SK-N-SH (cell line): ENCODE results near the gene KRT80. TPM values are rescaled to one million over a fixed set of nuclear protein-coding genes. Genes with fewer than 3 reads are reported as not detected.

ENCODE experiments used
- CTCF ChIA-PET: fragments of 300-600, 350-600 bp; formaldehyde crosslinking; extraction: SDS; loops from one replicate; lab custom pipeline; 2021; lab: Yijun Ruan, JAX
- POLR2A ChIA-PET: fragments of 350-600 bp; sonication (Branson Sonifier 250); formaldehyde crosslinking; extraction: SDS; loops from one replicate; lab custom pipeline; 2020; ENCODE audit warnings: antibody characterized with exemption, inconsistent platforms; lab: Yijun Ruan, JAX
- DNase-seq: peaks from one replicate; pipeline ENCODE4 v3.0.0; 2012
- H2AFZ ChIP-seq: fragments of 200-600 bp; sonication (generic); 2 replicates; pipeline ENCODE4 v1.8.1; 2016; ENCODE audit warnings: antibody characterized with exemption, mild to moderate bottlenecking, low read depth
- H3F3A ChIP-seq: fragments of 200-600 bp; sonication (generic); replicated peaks from 2 replicates; pipeline ENCODE3; 2016; ENCODE audit warnings: antibody characterized with exemption, mild to moderate bottlenecking; ENCODE audit not compliant: insufficient read depth
- H3K27ac ChIP-seq, 2 experiments: fragments of 200-500 bp in 1 of 2; fragments of 200-600 bp in 1 of 2; sonication (Bioruptor generic) in 1 of 2; sonication (generic), shearing (Covaris generic) in 1 of 2; 2 replicates each; pipeline versions ENCODE4 v1.5.1 to v1.6.1; 2014 to 2016; ENCODE audit warnings: low read depth in 2 of 2, inconsistent platforms in 1 of 2, low read length in 1 of 2, mild to moderate bottlenecking in 1 of 2, mixed read lengths in 1 of 2
- H3K27me3 ChIP-seq: fragments of 200-600 bp; sonication (generic), shearing (Covaris generic); 2 replicates; pipeline ENCODE4 v1.6.1; 2016; ENCODE audit warnings: mixed run types; ENCODE audit not compliant: insufficient read depth
- H3K36me3 ChIP-seq, 2 experiments: fragments of 200-500 bp in 1 of 2; fragments of 200-600 bp in 1 of 2; sonication (Bioruptor generic) in 1 of 2; sonication (generic) in 1 of 2; replicated peaks in 1 of 2; 2 replicates each; pipeline versions ENCODE3 to v1.5.1; 2014 to 2016; ENCODE audit warnings: low read length in 1 of 2, mild to moderate bottlenecking in 1 of 2; ENCODE audit not compliant: insufficient read depth in 2 of 2, control insufficient read depth in 1 of 2
- H3K4me1 ChIP-seq, 2 experiments: fragments of 200-500 bp in 1 of 2; fragments of 200-600 bp in 1 of 2; sonication (Bioruptor generic) in 1 of 2; sonication (generic), shearing (Covaris generic) in 1 of 2; 2 replicates each; pipeline versions ENCODE4 v1.5.1 to v1.6.1; 2014 to 2016; ENCODE audit warnings: low read depth in 1 of 2, low read length in 1 of 2, mixed run types in 1 of 2; ENCODE audit not compliant: insufficient read depth in 2 of 2, control insufficient read depth in 1 of 2
- H3K4me2 ChIP-seq: fragments of 200-600 bp; sonication (generic), shearing (Covaris generic); 2 replicates; pipeline ENCODE4 v1.6.1; 2017; ENCODE audit warnings: mixed run types
- H3K4me3 ChIP-seq, 2 experiments: fragments of 200-500 bp in 1 of 2; fragments of 200-600 bp in 1 of 2; sonication (Bioruptor generic) in 1 of 2; sonication (generic), shearing (Covaris generic) in 1 of 2; 2 replicates each; pipeline versions ENCODE4 v1.5.1 to v1.8.1; 2014 to 2016; ENCODE audit warnings: low read depth in 2 of 2, inconsistent platforms in 1 of 2, low read length in 1 of 2, mild to moderate bottlenecking in 1 of 2, mixed read lengths in 1 of 2, moderate library complexity in 1 of 2
- H3K79me2 ChIP-seq: fragments of 200-600 bp; sonication (generic); 2 replicates; pipeline ENCODE4 v1.8.1; 2017; ENCODE audit warnings: mild to moderate bottlenecking; ENCODE audit not compliant: insufficient read depth
- H3K9ac ChIP-seq: fragments of 200-600 bp; sonication (generic); 2 replicates; pipeline ENCODE4 v1.6.1; 2017; ENCODE audit warnings: mixed run types
- H3K9me2 ChIP-seq: fragments of 200-600 bp; sonication (generic); 2 replicates; pipeline ENCODE4 v1.6.1; 2017; ENCODE audit warnings: mixed run types
- H3K9me3 ChIP-seq: fragments of 200-600 bp; sonication (generic); 2 replicates; pipeline ENCODE4 v1.6.1; 2017; ENCODE audit warnings: mixed run types, mild to moderate bottlenecking, moderate library complexity
- H4K20me1 ChIP-seq: fragments of 200-600 bp; sonication (generic); 2 replicates; pipeline ENCODE4 v1.6.1; 2017; ENCODE audit warnings: mild to moderate bottlenecking, mixed run types; ENCODE audit not compliant: insufficient read depth
- CHD2 ChIP-seq: fragments of 150-350 bp; IDR thresholded peaks from 2 replicates; pipeline ENCODE4 v1.6.1; 2018; ENCODE audit warnings: low read length; ENCODE audit not compliant: partially characterized antibody
- CTCF ChIP-seq: fragments of 200-600 bp; sonication (generic); IDR thresholded peaks from 2 replicates; pipeline ENCODE4 v1.6.1; 2017; ENCODE audit warnings: antibody characterized with exemption, mild to moderate bottlenecking, moderate library complexity
- EP300 ChIP-seq, 2 experiments: IDR thresholded peaks; 2 replicates each; pipeline versions ENCODE4 v1.4.0 to v1.6.1; 2012; ENCODE audit warnings: borderline replicate concordance in 1 of 2, low read depth in 1 of 2, low read length in 1 of 2
- EZH2phosphoT487 ChIP-seq: fragments of 200-600 bp; sonication (generic); IDR thresholded peaks from 2 replicates; pipeline ENCODE4 v1.6.1; 2017; ENCODE audit warnings: low read depth, mixed run types, mild to moderate bottlenecking, antibody characterized with exemption, moderate library complexity, borderline replicate concordance
- FOSL2 ChIP-seq: IDR thresholded peaks from 2 replicates; pipeline ENCODE4 v1.4.0; 2012; ENCODE audit warnings: low read depth, mild to moderate bottlenecking, moderate library complexity, borderline replicate concordance
- GABPA ChIP-seq: IDR thresholded peaks from 2 replicates; pipeline ENCODE4 v1.4.0; 2012; ENCODE audit warnings: low read depth, mild to moderate bottlenecking
- JUND ChIP-seq: IDR thresholded peaks from 2 replicates; pipeline ENCODE4 v1.4.0; 2012
- MAX ChIP-seq: IDR thresholded peaks from 2 replicates; pipeline ENCODE4 v1.4.0; 2012; ENCODE audit warnings: low read depth
- NFIC ChIP-seq: IDR thresholded peaks from 2 replicates; pipeline ENCODE4 v1.4.0; 2012; ENCODE audit warnings: borderline replicate concordance
- NRF1 ChIP-seq: IDR thresholded peaks from 2 replicates; pipeline ENCODE4 v1.6.1; 2012; ENCODE audit warnings: low read depth, mild to moderate bottlenecking, low read length
- PBX3 ChIP-seq: IDR thresholded peaks from 2 replicates; pipeline ENCODE4; 2012
- POLR2AphosphoS5 ChIP-seq: IDR thresholded peaks from 2 replicates; pipeline ENCODE4 v1.6.1; 2012; ENCODE audit warnings: low read depth, low read length
- RFX5 ChIP-seq: IDR thresholded peaks from 2 replicates; pipeline ENCODE4 v1.6.1; 2012; ENCODE audit warnings: mild to moderate bottlenecking, improper control_type of control experiment, low read length
- RXRA ChIP-seq: IDR thresholded peaks from 2 replicates; pipeline ENCODE4 v1.4.0; 2012; ENCODE audit warnings: low read depth, mild to moderate bottlenecking, borderline replicate concordance
- SMC3 ChIP-seq: IDR thresholded peaks from 2 replicates; pipeline ENCODE4 v1.6.1; 2012; ENCODE audit warnings: low read depth, low read length, improper control_type of control experiment
- TCF12 ChIP-seq: IDR thresholded peaks from 2 replicates; pipeline ENCODE4 v1.4.0; 2012
- USF1 ChIP-seq: IDR thresholded peaks from 2 replicates; pipeline ENCODE4 v1.4.0; 2012; ENCODE audit warnings: low read depth, borderline replicate concordance
- USF2 ChIP-seq: fragments of 150-350 bp; IDR thresholded peaks from 2 replicates; pipeline ENCODE4 v1.6.1; 2017; ENCODE audit warnings: antibody characterized with exemption, low read length, low read depth, borderline replicate concordance
- YY1 ChIP-seq: IDR thresholded peaks from 2 replicates; pipeline ENCODE4 v1.4.0; 2012; ENCODE audit warnings: low read depth, mild to moderate bottlenecking
- WGBS: methylation state at CpG from one replicate; pipeline ENCODE4 v1.1.6; 2017; ENCODE audit warnings: low lambda C conversion rate; 5-methylcytosine and 5-hydroxymethylcytosine counted together
- polyA plus RNA-seq, 3 experiments: library from polyadenylated mRNA; depleted of rRNA; stranded (reverse); fragments of >200 nt; gene quantifications; 2 replicates each; pipeline ENCODE4 v1.2.3, GENCODE V29; 2012

KRT80 gene
- polyA plus RNA-seq, 1 of the 3 experiments (the other 2 are of a cell fraction): 14.9 TPM

DNA sequence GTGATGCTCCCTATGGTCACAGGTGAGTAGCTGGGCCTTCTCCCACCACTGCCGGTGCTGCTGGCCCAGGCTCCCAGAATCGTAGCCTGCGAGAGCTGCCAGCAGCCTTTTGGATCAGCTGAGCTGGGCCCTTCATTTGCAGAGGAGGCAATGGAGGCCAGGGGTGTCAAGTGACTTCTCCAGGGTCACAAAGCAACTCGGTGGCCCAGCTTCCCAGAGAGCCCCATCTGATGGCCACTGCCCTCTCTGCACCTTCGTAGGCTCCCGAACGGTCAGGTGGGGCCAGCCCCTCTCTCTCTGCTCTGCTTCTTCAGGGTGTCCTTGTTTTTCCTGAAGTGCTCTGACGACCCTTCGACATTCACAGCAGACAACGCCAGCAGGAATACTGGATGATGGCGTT, 4.6 kb downstream of the KRT80 start:
- no peaks in the 10 kb centered on the region for H3K9me3 ChIP-seq
- H3K9ac ChIP-seq: no peak overlapping the region
- H3K4me2 ChIP-seq: 0 out of 2 replicates have a peak overlapping the region, but pooled peaks have one; percentile 46
- TF ChIP-seq NFIC (no peak), SMC3 (no peak), EZH2phosphoT487 (no peak), RFX5 (no peak), JUND (no peak), RXRA (no peak), EP300 (IDR thresholded peaks at IDR 0.05; ENCODE audit: borderline replicate concordance in 1 of 2, low read depth in 1 of 2, low read length in 1 of 2) (no peak), NRF1 (no peak), YY1 (no peak), PBX3 (no peak), USF2 (no peak), POLR2AphosphoS5 (no peak)
- TF ChIP-seq, all 33 proteins: peak for 0
- CTCF ChIA-PET: interaction anchor here (1.0 to 5.1 kb wide), 4 partner anchors 10 to 162 kb away, joined by 3 to 17 read pairs (median 6); no protein-coding TSS in a partner anchor
- H3K27me3 ChIP-seq: no peaks in the 10 kb centered on the region
- POLR2A ChIA-PET: interaction anchor here (4.4 kb wide), 1 partner anchor 14 kb away, joined by 53 read pairs; no protein-coding TSS in a partner anchor
- no peak overlapping the region for H3K4me3 ChIP-seq
- WGBS: 83% methylated on average over 8 of the region's 11 CpGs
- no peaks in the 10 kb centered on the region for H3K36me3 ChIP-seq
- H3K9me2 ChIP-seq: no peaks in the 10 kb centered on the region
- no peaks in the 10 kb centered on the region for H4K20me1 ChIP-seq
- H3F3A ChIP-seq: peaks cover 13% of the 10 kb centered on the region
- peak overlapping the region; percentile 87 to 92 for H3K27ac ChIP-seq
- no peak for DNase-seq
- H3K4me1 ChIP-seq: peaks cover 65 to 83% of the 10 kb centered on the region in 2 experiments
- H2AFZ ChIP-seq: no peak overlapping the region
- peaks cover 32% of the 10 kb centered on the region; the same call in 1 of the 2 replicates for H3K79me2 ChIP-seq

DNA sequence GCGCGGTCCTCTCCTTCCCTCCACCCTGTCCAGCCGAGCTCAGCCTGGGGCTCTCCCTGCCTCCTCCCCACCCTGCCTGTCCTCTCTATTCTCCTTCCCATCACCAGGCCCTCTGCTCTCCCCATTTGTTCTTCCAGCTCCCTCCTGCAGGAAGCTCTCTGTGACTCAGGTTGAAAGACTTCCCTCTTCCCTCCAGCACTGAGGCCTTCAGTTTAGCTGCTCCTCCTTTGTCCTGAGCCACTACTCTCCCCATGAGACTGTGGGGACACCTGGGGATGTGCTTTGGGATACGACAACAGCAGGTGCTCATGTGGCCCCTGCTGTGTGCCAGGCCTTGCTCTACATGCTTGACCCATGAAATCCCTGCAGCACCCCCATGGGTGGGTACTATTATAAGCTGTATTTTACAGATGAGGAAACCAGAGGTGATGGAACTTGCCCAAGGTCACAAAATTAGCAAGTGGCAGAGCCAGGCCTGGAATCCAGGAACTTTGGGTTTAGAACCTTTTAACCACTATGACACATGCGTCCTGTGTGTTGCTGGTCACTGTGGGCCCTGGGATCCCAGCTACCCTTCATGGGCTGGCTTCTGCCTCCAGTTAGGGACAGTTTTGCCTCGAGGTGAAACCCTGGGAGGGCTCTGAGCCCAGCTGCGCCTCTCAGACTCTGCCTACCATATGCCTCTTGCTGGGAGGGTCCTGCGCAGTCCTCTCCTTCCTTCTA, 5.5 kb downstream of the KRT80 start:
- H3K9me3 ChIP-seq: no peaks in the 10 kb centered on the region
- peak overlapping the region; percentile 87 to 92 for H3K27ac ChIP-seq
- H3K4me2 ChIP-seq: peak overlapping the region; percentile 46; the same call in 1 of the 2 replicates
- whole genome bisulfite sequencing: 65% methylated on average over 8 of the region's 8 CpGs
- TF ChIP-seq EP300 (IDR thresholded peaks at IDR 0.05; ENCODE audit: borderline replicate concordance in 1 of 2, low read depth in 1 of 2, low read length in 1 of 2) (peak in 1 of 2 experiments; percentile 12; a peak in 1 of 4 replicates), FOSL2 (peak; percentile 63; the same call in 1 of the 2 replicates), MAX (peak; percentile 48; the same call in 1 of the 2 replicates), CTCF (no peak), YY1 (no peak), USF1 (no peak), EZH2phosphoT487 (no peak), JUND (peak; percentile 60; the same call in 1 of the 2 replicates), GABPA (0 out of 2 replicates have a peak, but pooled peaks have one; percentile 20), CHD2 (no peak), TCF12 (peak; percentile 52; the same call in 1 of the 2 replicates), NFIC (peak; percentile 18; the same call in 1 of the 2 replicates)
- H3F3A ChIP-seq: peaks cover 15% of the 10 kb centered on the region
- CTCF ChIA-PET: interaction anchor here (0.9 to 5.1 kb wide), 6 partner anchors 8 to 161 kb away, joined by 3 to 17 read pairs (median 7); no protein-coding TSS in a partner anchor
- peaks cover 32% of the 10 kb centered on the region; the same call in 1 of the 2 replicates for H3K79me2 ChIP-seq
- H3K9me2 ChIP-seq: no peaks in the 10 kb centered on the region
- peaks cover 66 to 83% of the 10 kb centered on the region in 2 experiments for H3K4me1 ChIP-seq
- peak overlapping the region; percentile 62 for H3K9ac ChIP-seq
- no peaks in the 10 kb centered on the region for H3K27me3 ChIP-seq
- DNase-seq: no peak
- no peak overlapping the region for H2AFZ ChIP-seq
- H4K20me1 ChIP-seq: no peaks in the 10 kb centered on the region
- no peaks in the 10 kb centered on the region for H3K36me3 ChIP-seq
- no peak overlapping the region for H3K4me3 ChIP-seq
- POLR2A ChIA-PET: interaction anchor here (4.4 kb wide), 1 partner anchor 15 kb away, joined by 53 read pairs; no protein-coding TSS in a partner anchor
